ENCODE results near the gene TJP2.

TJP2 gene

DNA sequence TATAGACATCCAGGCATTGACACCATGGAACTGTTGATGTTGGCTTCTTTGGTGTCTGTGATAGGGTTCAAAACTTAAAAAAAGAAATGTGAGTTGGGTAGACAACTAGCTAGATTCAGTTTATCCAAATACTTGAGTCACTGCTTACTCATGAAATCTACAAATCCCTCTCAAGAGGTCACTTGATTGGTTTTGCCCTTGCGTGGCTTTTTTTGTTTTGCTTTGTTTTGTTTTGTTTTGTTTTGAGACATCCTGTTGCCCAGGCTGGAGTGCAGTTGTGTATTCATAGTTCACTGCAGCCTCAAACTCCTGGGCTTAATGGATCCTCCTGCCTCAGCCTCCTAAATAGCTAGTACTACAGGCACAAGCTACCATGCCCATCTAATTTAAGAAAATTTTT lies 140.5 kb downstream of the TJP2 start:
- H3K9me3 ChIP-seq (ENCODE audit: low read length) = peaks cover 9% of the 10 kb centered on the region
- no peaks in the 10 kb centered on the region for H3K4me1 ChIP-seq (ENCODE audit: insufficient read depth, low read length, severe bottlenecking)
- no peaks in the 10 kb centered on the region for H4K20me1 ChIP-seq (ENCODE audit: insufficient read depth, low read length)
- H3K27ac ChIP-seq (ENCODE audit: low read depth, low read length, poor library complexity, severe bottlenecking) = no peak overlapping the region
- no peak overlapping the region for H2AFZ ChIP-seq (ENCODE audit: low read length)
- H3K79me2 ChIP-seq (ENCODE audit: insufficient read depth, low read length) = no peaks in the 10 kb centered on the region
- TF ChIP-seq CTCF (IDR thresholded peaks at IDR 0.05; ENCODE audit: low read length) = no peak
- no peak for TF ChIP-seq EZH2 (IDR thresholded peaks at IDR 0.05; ENCODE audit: borderline replicate concordance, low read length)
- H3F3A ChIP-seq (ENCODE audit: insufficient read depth, low read length) = no peaks in the 10 kb centered on the region
- H3K4me2 ChIP-seq (ENCODE audit: low read length) = no peak overlapping the region
- no peaks in the 10 kb centered on the region for H3K36me3 ChIP-seq (ENCODE audit: insufficient read depth, low read length)
- H3K4me3 ChIP-seq (ENCODE audit: low read depth, low read length, poor library complexity, severe bottlenecking) = no peak overlapping the region
- no peak overlapping the region for H3K9ac ChIP-seq (ENCODE audit: low read length)
- H3K27me3 ChIP-seq (ENCODE audit: insufficient read depth, low read length) = no peaks in the 10 kb centered on the region
- no peaks in the 10 kb centered on the region for H3K9me2 ChIP-seq (ENCODE audit: low read depth, low read length)

DNA sequence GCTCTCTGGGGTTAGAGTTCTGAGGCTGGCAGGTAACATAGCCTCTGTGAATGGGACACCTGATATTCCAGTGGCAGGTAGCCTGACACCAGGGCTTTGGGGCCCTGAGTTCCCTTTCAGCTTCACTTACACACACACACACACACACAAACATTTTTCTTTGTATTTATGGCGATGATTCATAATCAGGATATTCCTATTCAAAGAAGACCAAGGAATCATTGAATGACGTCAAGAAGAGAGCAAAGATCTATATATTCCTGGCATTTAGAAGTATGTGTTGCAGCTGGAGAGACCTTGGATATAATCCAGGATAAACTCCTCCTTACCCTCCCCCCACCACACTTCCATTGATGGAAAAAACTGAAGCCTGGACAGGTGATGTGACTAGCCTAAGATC lies 143.0 kb downstream of the TJP2 start:
- no peaks in the 10 kb centered on the region for H3K9me2 ChIP-seq (ENCODE audit: low read depth, low read length)
- H3K36me3 ChIP-seq (ENCODE audit: insufficient read depth, low read length) = no peaks in the 10 kb centered on the region
- H3F3A ChIP-seq (ENCODE audit: insufficient read depth, low read length) = no peaks in the 10 kb centered on the region
- H3K9ac ChIP-seq (ENCODE audit: low read length) = no peak overlapping the region
- no peak overlapping the region for H3K27ac ChIP-seq (ENCODE audit: low read depth, low read length, poor library complexity, severe bottlenecking)
- H3K4me1 ChIP-seq (ENCODE audit: insufficient read depth, low read length, severe bottlenecking) = no peaks in the 10 kb centered on the region
- no peak overlapping the region for H3K4me2 ChIP-seq (ENCODE audit: low read length)
- H3K9me3 ChIP-seq (ENCODE audit: low read length) = peaks cover 9% of the 10 kb centered on the region
- TF ChIP-seq CTCF (IDR thresholded peaks at IDR 0.05; ENCODE audit: low read length) (no peak), EZH2 (IDR thresholded peaks at IDR 0.05; ENCODE audit: borderline replicate concordance, low read length) (no peak)
- no peak overlapping the region for H2AFZ ChIP-seq (ENCODE audit: low read length)
- H3K79me2 ChIP-seq (ENCODE audit: insufficient read depth, low read length) = no peaks in the 10 kb centered on the region
- H3K27me3 ChIP-seq (ENCODE audit: insufficient read depth, low read length) = no peaks in the 10 kb centered on the region
- H4K20me1 ChIP-seq (ENCODE audit: insufficient read depth, low read length) = no peaks in the 10 kb centered on the region
- H3K4me3 ChIP-seq (ENCODE audit: low read depth, low read length, poor library complexity, severe bottlenecking) = no peak overlapping the region

- Histone ChIP-seq H3K36me3 (ENCODE audit: insufficient read depth, low read length) (no peaks in the 10 kb centered on the region), H3K27me3 (ENCODE audit: insufficient read depth, low read length) (no peaks in the 10 kb centered on the region), H3K79me2 (ENCODE audit: insufficient read depth, low read length) (no peaks in the 10 kb centered on the region), H3K4me3 (ENCODE audit: low read depth, low read length, poor library complexity, severe bottlenecking) (no peak overlapping the region), H3K4me2 (ENCODE audit: low read length) (no peak overlapping the region), H4K20me1 (ENCODE audit: insufficient read depth, low read length) (no peaks in the 10 kb centered on the region), H3K9me3 (ENCODE audit: low read length) (peaks cover 4% of the 10 kb centered on the region; the same call in 1 of the 2 replicates), H3K9me2 (ENCODE audit: low read depth, low read length) (no peaks in the 10 kb centered on the region), H3K9ac (ENCODE audit: low read length) (no peak overlapping the region), H3K4me1 (ENCODE audit: insufficient read depth, low read length, severe bottlenecking) (no peaks in the 10 kb centered on the region), H3F3A (ENCODE audit: insufficient read depth, low read length) (no peaks in the 10 kb centered on the region), H3K27ac (ENCODE audit: low read depth, low read length, poor library complexity, severe bottlenecking) (no peak overlapping the region), H2AFZ (ENCODE audit: low read length) (no peak overlapping the region)
- TF ChIP-seq CTCF (IDR thresholded peaks at IDR 0.05; ENCODE audit: low read length) (no peak), EZH2 (IDR thresholded peaks at IDR 0.05; ENCODE audit: borderline replicate concordance, low read length) (no peak)
These were observed 143.8 kb downstream of the TJP2 start for GRCh38 chr9:69317894-69318293.
